Brain microvascular endothelial cell (primary cell): ENCODE data around the gene TMEM232.

ENCODE experiments used
- DNase-seq: peaks from one replicate; pipeline ENCODE4 v3.0.0-alpha.2; 2020
- H3K27ac ChIP-seq: fragments of 250-450 bp; sonication (Bioruptor Pico); 2 replicates; pipeline ENCODE4 v1.5.1; 2020; ENCODE audit warnings: mild to moderate bottlenecking, moderate library complexity
- H3K27me3 ChIP-seq: fragments of 250-450 bp; sonication (Bioruptor Pico); replicated peaks from 2 replicates; pipeline ENCODE4 v1.5.1; 2020; ENCODE audit warnings: mild to moderate bottlenecking
- H3K36me3 ChIP-seq: fragments of 250-450 bp; sonication (Bioruptor Pico); replicated peaks from 2 replicates; pipeline ENCODE4 v1.5.1; 2020; ENCODE audit warnings: mild to moderate bottlenecking
- H3K4me3 ChIP-seq: 2 replicates; pipeline ENCODE4 v1.5.1; 2011; ENCODE audit warnings: low read depth, mild to moderate bottlenecking, control low read depth, low read length, moderate library complexity
- CTCF ChIP-seq: IDR thresholded peaks from 2 replicates; pipeline ENCODE4 v1.5.1; 2011; ENCODE audit warnings: low read depth, mild to moderate bottlenecking, moderate library complexity, low read length, control low read depth, inconsistent platforms; ENCODE audit errors: missing control alignments
- in situ Hi-C: cut with HindIII; loops from 2 replicates; pipeline ENCODE4 v1.10.0; 2017; ENCODE audit warnings: low sequenced_read_pairs, low pct_ligation_motif_present

The TMEM232 gene

GRCh38 chr5:110496276-110496675 is 230.2 kb downstream of the TMEM232 start:
- in situ Hi-C loops: no loop called here
- Histone ChIP-seq H3K27ac (no peak overlapping the region), H3K27me3 (no peaks in the 10 kb centered on the region), H3K4me3 (no peak overlapping the region), H3K36me3 (no peaks in the 10 kb centered on the region)
- no peak for TF ChIP-seq CTCF
- no peak for DNase-seq

- Histone ChIP-seq H3K27ac (no peak overlapping the region), H3K4me3 (no peak overlapping the region), H3K27me3 (no peaks in the 10 kb centered on the region), H3K36me3 (no peaks in the 10 kb centered on the region)
- TF ChIP-seq CTCF: no peak
- no peak for DNase-seq
- in situ Hi-C loops: no loop called here
These were observed 234.0 kb downstream of the TMEM232 start for GRCh38 chr5:110492446-110492845.

DNA sequence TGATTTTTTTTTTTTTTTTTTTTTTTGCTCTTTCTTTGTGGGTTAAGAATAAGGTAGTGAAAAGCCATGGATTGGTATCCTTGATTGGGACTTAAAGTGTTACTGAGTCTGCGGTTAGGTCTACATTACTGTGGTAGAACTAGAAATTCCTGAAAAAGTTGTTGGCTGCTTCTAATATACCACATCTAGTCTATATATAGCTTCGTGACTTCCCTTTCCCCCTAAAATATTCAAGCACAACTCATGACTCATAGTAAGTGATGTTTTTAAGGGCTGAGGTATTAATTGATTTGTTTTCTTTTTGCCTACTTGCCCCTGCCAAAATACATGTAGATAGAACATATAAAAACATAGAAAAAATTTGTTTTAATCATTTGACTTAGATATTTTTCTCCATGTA is 247.6 kb downstream of the TMEM232 start:
- no peak overlapping the region for H3K27ac ChIP-seq
- no peaks in the 10 kb centered on the region for H3K36me3 ChIP-seq
- no peak overlapping the region for H3K4me3 ChIP-seq
- DNase-seq: peak; percentile 78
- no peak for TF ChIP-seq CTCF
- H3K27me3 ChIP-seq: no peaks in the 10 kb centered on the region
- in situ Hi-C loops: no loop called here

DNA sequence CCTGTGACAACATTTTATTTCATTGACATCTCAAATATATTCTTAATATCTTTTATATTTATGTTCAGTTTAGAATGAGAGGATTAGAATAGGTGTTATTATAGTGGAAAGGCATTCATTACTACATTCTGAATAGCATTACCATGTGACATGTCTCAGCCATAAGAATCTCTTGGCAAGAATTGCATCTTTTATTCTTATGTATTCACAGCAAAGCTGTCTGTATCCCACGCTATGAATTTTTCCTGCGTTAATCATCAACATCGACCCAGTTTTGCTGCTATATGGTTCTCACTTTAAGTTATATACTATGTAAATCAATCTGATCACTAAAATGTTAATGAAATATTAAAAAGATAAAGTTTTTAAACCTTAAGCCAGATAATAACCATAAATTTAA is 248.6 kb downstream of the TMEM232 start:
- Histone ChIP-seq H3K27me3 (no peaks in the 10 kb centered on the region), H3K27ac (no peak overlapping the region), H3K36me3 (no peaks in the 10 kb centered on the region), H3K4me3 (no peak overlapping the region)
- no peak for TF ChIP-seq CTCF
- in situ Hi-C loops: no loop called here
- peak; percentile 78 for DNase-seq

- DNase-seq: no peak
- no peak for TF ChIP-seq CTCF
- in situ Hi-C loops: no loop called here
- H3K27ac ChIP-seq: no peak overlapping the region
- H3K4me3 ChIP-seq: no peak overlapping the region
- H3K27me3 ChIP-seq: no peaks in the 10 kb centered on the region
- H3K36me3 ChIP-seq: no peaks in the 10 kb centered on the region
These were observed 250.3 kb downstream of the TMEM232 start for GRCh38 chr5:110476164-110476563.

DNA sequence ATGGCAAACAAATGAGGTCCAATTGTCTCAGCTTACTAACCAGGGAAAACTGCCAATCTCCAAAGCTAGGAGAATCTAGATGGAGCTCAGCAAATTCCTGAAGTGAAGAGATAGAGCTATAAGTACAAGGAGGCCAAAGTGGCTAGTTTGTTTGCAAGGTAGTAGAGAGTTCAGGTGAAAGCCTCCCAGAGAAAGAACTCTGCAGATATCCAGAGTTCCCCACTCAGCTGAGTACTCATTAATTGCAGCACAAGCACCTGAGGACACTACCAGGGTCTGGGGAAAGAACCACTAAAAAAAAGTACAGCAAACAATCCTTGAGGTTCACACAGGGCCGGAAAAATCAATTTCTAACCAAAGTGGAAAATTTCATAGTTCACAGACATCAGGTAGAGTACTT is 250.9 kb downstream of the TMEM232 start:
- no peak overlapping the region for H3K4me3 ChIP-seq
- H3K27me3 ChIP-seq: no peaks in the 10 kb centered on the region
- TF ChIP-seq CTCF: no peak
- H3K36me3 ChIP-seq: no peaks in the 10 kb centered on the region
- in situ Hi-C loops: no loop called here
- H3K27ac ChIP-seq: no peak overlapping the region
- DNase-seq: no peak
